Colonic mucosa (tissue), 4 donors: ENCODE data around the gene CLEC6A. TPM values are rescaled to one million over a fixed set of nuclear protein-coding genes. Genes with fewer than 3 reads are reported as not detected.

Experiments
- DNase-seq: peaks from one replicate; pipeline ENCODE4 v3.0.0-alpha.2; 2020
- H3K27ac ChIP-seq: fragments of 200-600 bp; one replicate; pipeline ENCODE4 v1.8.0; 2021
- H3K27me3 ChIP-seq: fragments of 200-600 bp; one replicate; pipeline ENCODE4 v1.8.0; 2021
- H3K36me3 ChIP-seq: fragments of 200-600 bp; one replicate; pipeline ENCODE4 v1.8.0; 2021
- H3K4me1 ChIP-seq: fragments of 200-600 bp; one replicate; pipeline ENCODE4 v1.8.0; 2021; ENCODE audit warnings: mild to moderate bottlenecking
- H3K4me3 ChIP-seq: fragments of 200-600 bp; one replicate; pipeline ENCODE4 v1.8.0; 2021
- H3K9ac ChIP-seq, 2 donors: one replicate each; pipeline ENCODE4 v1.7.0; 2013; ENCODE audit warnings: control low read depth in 2 of 2, low read depth in 2 of 2, low read length in 2 of 2
- H3K9me3 ChIP-seq: fragments of 200-600 bp; one replicate; pipeline ENCODE4 v1.8.0; 2021
- intact Hi-C: fragments of 100-400 bp; cut with DNase I; formaldehyde crosslinking; loops from one replicate; pipeline ENCODE4 v1.14.1; 2022
- total RNA-seq, 2 donors: library from RNA; stranded (reverse); fragmentation: NEBNext Ultra II Directional in 1 of 2; extraction: Animal tissue kit (Norgen Biotek cat#: 25700) in 1 of 2; gene quantifications; one replicate each; pipeline ENCODE4 v1.2.1, GENCODE V29; 2021
- TF ChIP-seq, protein P1 (sequence below): fragments of 200-600 bp; IDR thresholded peaks from one replicate; pipeline ENCODE4 v1.8.0; 2022; ENCODE audit warnings: antibody characterized with exemption, mild to moderate bottlenecking
- donor health status: healthy.
- donor health status: DM: no; HTN: no; CAD: no.
- donor health status: DM: no; HTN: no; CAD: no.

CLEC6A gene
- total RNA-seq, 2 donors from 2014 or later, result not detected

DNA sequence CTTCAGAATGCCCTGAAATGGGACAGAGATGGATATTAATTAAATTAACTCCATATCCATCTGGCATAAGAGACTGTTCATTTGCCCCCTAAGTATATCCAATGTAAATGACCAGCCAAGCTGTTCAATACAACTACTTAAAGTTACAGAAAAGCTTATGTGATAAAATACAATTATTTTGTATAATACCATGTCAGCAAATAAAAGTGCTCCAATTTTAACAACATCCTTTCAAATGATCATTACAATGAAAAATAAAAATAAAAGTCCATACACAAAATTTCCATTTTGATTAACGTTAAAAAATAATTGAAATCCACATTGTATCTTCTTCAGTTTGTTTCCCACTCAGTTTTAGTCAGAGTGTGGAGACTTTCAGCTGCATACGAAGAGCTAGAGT lies 5.7 kb downstream of the CLEC6A start:
- Histone ChIP-seq H3K36me3 (no peaks in the 10 kb centered on the region), H3K9me3 (no peaks in the 10 kb centered on the region), H3K27me3 (no peaks in the 10 kb centered on the region), H3K4me1 (no peaks in the 10 kb centered on the region), H3K4me3 (no peak overlapping the region), H3K9ac (no peak overlapping the region), H3K27ac (no peak overlapping the region)
- TF ChIP-seq, protein P1, sequence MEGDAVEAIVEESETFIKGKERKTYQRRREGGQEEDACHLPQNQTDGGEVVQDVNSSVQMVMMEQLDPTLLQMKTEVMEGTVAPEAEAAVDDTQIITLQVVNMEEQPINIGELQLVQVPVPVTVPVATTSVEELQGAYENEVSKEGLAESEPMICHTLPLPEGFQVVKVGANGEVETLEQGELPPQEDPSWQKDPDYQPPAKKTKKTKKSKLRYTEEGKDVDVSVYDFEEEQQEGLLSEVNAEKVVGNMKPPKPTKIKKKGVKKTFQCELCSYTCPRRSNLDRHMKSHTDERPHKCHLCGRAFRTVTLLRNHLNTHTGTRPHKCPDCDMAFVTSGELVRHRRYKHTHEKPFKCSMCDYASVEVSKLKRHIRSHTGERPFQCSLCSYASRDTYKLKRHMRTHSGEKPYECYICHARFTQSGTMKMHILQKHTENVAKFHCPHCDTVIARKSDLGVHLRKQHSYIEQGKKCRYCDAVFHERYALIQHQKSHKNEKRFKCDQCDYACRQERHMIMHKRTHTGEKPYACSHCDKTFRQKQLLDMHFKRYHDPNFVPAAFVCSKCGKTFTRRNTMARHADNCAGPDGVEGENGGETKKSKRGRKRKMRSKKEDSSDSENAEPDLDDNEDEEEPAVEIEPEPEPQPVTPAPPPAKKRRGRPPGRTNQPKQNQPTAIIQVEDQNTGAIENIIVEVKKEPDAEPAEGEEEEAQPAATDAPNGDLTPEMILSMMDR, result no peak
- intact Hi-C loops, result no loop called here
- no peak for DNase-seq

DNA sequence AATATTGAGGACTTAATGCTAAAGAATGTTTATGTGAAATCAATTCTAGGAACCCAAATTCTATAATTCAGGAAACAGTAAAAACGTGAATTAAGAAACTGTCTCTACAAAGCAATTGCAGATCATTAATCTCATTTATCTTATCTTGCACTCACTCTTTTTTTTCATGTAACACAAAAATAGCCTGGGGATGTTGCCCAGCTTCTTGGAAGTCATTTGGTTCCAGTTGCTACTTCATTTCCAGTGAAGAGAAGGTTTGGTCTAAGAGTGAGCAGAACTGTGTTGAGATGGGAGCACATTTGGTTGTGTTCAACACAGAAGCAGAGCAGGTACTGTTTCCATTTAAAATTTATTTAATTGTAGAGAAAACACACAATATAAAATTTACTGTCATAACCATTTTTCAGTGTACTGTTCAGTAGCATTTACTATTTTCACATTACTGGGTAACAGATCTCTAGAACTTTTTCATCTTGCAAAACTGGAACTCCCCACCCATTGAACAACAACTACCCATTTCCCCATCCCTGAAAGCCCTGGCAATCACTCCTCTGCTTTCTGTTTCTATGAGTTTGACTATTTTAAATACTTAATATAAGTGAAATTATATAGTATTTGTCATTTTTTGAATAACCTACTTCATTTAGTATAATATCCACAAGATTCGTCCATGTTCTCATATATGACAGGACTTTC lies 9.7 kb downstream of the CLEC6A start:
- Histone ChIP-seq H3K27ac (no peak overlapping the region), H3K4me1 (no peaks in the 10 kb centered on the region), H3K36me3 (no peaks in the 10 kb centered on the region), H3K9ac (no peak overlapping the region), H3K9me3 (no peaks in the 10 kb centered on the region), H3K27me3 (no peaks in the 10 kb centered on the region), H3K4me3 (no peak overlapping the region)
- TF ChIP-seq, protein P1, result no peak
- intact Hi-C loops, result no loop called here
- DNase-seq, result no peak

DNA sequence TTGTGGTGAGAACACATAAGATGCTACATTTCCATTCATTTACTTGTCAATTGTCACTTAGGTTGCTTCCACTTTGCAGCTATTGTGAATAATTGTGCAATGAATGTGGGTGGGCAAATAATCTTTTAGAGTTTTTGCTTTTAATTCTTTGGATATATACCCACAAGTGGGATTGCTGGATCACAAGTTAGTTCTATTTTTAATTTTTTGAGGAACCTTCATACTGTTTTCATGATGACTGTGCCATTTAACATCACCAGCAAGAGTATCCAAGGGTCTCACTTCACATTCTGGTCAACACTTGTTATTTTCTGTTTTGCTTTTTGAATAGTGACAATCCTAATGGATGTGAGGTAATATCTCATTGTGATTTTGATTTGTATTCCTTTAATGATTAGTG lies 10.5 kb downstream of the CLEC6A start:
- DNase-seq, result no peak
- Histone ChIP-seq H3K27me3 (no peaks in the 10 kb centered on the region), H3K9ac (no peak overlapping the region), H3K9me3 (no peaks in the 10 kb centered on the region), H3K4me1 (no peaks in the 10 kb centered on the region), H3K36me3 (no peaks in the 10 kb centered on the region), H3K4me3 (no peak overlapping the region), H3K27ac (no peak overlapping the region)
- TF ChIP-seq, protein P1, result no peak
- intact Hi-C loops, result no loop called here

DNA sequence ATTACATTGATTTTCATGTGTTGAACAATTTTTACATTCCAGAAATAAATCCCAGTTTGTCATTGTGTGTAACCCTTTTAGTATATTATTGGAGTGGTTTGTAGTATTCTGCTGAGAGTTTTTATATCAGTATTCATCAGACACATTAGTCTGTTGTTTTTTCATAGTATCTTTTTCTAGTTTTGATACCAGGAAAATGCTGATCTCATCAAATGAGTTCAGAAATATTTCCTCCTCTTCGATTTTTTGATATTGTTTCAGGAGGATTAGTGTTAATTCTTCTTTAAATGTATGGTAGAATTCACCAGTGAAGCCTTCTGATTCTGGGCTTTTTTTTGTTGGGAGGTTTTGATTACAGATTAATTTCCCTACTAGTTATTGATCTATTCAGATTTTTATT lies 15.3 kb downstream of the CLEC6A start:
- H3K9me3 ChIP-seq, result no peaks in the 10 kb centered on the region
- TF ChIP-seq, protein P1, result no peak

DNA sequence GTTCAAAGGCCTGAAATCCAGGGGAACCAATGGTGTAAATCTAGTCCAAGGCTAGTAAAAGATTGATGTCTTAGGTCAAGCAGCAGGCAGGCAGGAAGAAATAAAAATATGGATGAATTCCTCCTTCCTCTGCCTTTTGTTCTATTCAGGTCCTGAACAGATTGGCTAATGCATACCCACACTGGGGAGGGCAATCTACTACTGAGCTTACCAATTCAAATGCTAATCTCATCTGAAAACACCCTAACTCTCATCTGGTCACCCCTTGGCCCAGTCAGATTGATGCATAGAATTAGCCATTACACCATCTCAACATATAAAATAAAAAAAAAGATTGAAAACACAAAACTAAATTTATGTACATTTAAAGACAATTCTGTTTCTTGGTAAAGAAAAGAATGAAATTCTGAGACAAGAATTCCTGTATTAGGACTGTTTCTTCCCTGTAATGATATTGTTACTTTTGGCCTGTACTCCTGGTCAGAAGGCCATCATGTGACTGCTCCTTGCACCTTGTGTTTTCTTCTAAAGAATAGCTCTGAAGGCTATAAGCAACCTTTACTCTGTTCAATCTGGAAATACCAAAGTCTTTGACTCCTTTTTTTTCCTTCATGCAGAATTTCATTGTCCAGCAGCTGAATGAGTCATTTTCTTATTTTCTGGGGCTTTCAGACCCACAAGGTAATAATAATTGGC lies 19.9 kb downstream of the CLEC6A start:
- H3K27me3 ChIP-seq, result no peaks in the 10 kb centered on the region
- intact Hi-C loops, result no loop called here
- H3K9ac ChIP-seq, result no peak overlapping the region
- TF ChIP-seq, protein P1, result no peak
- H3K36me3 ChIP-seq, result no peaks in the 10 kb centered on the region
- H3K9me3 ChIP-seq, result no peaks in the 10 kb centered on the region
- no peaks in the 10 kb centered on the region for H3K4me1 ChIP-seq
- no peak overlapping the region for H3K27ac ChIP-seq
- no peak for DNase-seq
- H3K4me3 ChIP-seq, result no peak overlapping the region

More for the DNA sequence above, 15.3 kb downstream of the CLEC6A start:
- Histone ChIP-seq H3K36me3 (no peaks in the 10 kb centered on the region), H3K9ac (no peak overlapping the region), H3K27ac (no peak overlapping the region), H3K4me1 (no peaks in the 10 kb centered on the region), H3K4me3 (no peak overlapping the region), H3K27me3 (no peaks in the 10 kb centered on the region)
- DNase-seq, result no peak
- intact Hi-C loops, result no loop called here
